ENCODE measurements around the gene NPBWR2.

- TF ChIP-seq INSM2 (tag by site-specific recombination; IDR thresholded peaks at IDR 0.05) (no peak), WT1 (tag by site-specific recombination; IDR thresholded peaks at IDR 0.05) (no peak), CTCF (tag by site-specific recombination; IDR thresholded peaks at IDR 0.05) (no peak), REST (tag by site-specific recombination; IDR thresholded peaks at IDR 0.05) (no peak), ZSCAN5A (tag by site-specific recombination; IDR thresholded peaks at IDR 0.05) (no peak), ZNF530 (tag by site-specific recombination; IDR thresholded peaks at IDR 0.05; ENCODE audit: low read depth) (no peak), ZNF792 (tag by site-specific recombination; IDR thresholded peaks at IDR 0.05) (no peak), ZNF623 (tag by site-specific recombination; IDR thresholded peaks at IDR 0.05) (no peak)
Measured at GRCh38 chr20:64106435-64106961, 867 bp downstream of the NPBWR2 start.
